ENCODE results near the gene C14orf39.

GRCh38 chr14:60532442-60532841 is 46.6 kb upstream of the C14orf39 start:
- TF ChIP-seq CTCF (CRISPR knock-in tag; IDR thresholded peaks at IDR 0.05) (no peak), SNAI1 (CRISPR knock-in tag; IDR thresholded peaks at IDR 0.05; ENCODE audit: borderline replicate concordance) (no peak), PHF8 (CRISPR knock-in tag; IDR thresholded peaks at IDR 0.05) (no peak)
